GM19395 (cell line): ENCODE results near the gene HLCS.

Experiments
- ATAC-seq: cut with Tn5 transposase; IDR thresholded peaks from one replicate; pipeline ENCODE4 v1.9.1; 2021; ENCODE audit warnings: mild to moderate bottlenecking, moderate library complexity; ENCODE audit not compliant: unreplicated experiment

The HLCS gene

DNA sequence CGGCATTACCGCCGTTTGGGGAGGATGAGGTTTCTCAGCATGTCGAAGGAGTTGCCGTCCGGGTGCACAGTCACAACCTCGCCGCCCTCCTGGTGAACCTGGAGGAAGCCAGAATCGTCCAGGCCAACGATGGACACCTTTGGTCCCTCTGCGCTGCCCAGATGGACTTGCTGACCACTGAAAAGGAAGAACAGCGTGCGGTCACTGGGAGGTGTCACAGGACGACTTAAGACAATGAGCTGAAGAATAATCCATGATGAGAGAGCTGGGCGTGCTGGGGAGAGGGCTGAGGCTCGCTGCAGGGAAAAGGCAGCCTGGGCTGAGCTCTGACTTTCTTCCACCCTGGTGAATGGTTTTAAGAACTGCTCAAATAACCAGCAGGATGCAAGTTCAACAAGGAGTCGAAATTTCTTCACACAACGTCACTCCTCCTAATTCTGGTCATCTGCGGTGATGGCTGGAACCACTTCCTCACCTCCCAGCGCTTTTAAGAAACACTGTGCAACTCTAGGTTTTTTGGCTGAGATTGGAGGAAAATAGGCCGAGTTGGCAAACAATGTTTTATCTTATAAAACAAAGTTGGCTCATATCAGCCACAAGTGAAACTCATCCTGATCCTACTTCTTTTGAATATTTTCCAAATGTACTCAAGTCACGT lies 212.1 kb downstream of the HLCS start:
- ATAC-seq = no peak

GRCh38 chr21:36753556-36753955 lies 212.9 kb downstream of the HLCS start:
- no peak for ATAC-seq

DNA sequence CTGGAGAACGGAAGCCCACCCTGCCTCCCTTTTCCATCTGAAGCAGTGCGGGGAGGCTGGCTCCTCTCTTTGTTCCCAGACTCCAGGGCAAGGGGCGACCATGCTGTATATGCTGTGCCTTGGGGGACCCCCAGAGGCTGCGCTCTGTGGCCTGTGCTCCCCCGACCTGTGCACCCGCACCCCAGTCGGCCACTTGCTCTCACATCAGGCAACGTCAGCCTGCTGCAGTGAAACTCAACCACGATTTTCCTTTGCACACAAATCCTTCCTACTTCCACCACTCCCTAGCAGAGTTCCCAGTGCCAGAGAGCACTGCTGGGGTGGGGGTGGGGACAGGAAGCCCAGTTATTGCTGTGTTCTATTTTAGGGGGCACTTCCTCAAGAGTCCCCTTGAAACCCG lies 215.1 kb downstream of the HLCS start:
- no peak for ATAC-seq

GRCh38 chr21:36750576-36750959 lies 215.9 kb downstream of the HLCS start:
- ATAC-seq = no peak

DNA sequence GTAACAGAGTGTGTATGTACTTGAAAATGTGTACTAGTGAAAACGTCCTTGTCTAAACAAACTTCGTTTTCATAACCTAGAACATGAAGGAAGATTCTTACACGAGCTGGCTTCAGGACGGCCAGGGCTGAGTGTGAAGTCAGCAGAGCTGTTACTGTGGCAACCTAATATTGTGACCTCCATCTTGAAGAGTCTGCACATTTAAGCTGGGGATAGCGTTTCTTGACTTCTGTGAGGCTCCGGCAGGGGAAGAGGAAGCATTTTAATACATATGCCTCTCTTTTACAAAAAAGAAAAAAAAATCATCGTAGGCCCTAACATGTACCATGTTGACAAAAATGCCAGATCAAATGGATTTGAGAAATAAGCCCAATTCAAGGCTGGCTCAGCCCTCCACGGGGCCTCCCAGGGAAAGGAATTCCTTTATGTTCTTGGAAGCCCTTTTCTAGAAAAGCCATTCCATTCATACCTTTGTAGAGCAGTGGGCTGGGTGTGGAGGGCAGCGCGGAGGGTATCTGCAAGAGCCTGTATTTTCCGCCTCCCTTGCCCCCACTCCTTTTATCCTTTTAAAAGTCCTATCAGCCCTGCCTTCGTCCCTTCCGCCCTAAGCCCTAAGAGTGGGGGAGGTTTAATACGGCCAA lies 216.4 kb downstream of the HLCS start:
- no peak for ATAC-seq

- ATAC-seq = no peak
Measured at GRCh38 chr21:36747815-36748383, 218.6 kb downstream of the HLCS start.

DNA sequence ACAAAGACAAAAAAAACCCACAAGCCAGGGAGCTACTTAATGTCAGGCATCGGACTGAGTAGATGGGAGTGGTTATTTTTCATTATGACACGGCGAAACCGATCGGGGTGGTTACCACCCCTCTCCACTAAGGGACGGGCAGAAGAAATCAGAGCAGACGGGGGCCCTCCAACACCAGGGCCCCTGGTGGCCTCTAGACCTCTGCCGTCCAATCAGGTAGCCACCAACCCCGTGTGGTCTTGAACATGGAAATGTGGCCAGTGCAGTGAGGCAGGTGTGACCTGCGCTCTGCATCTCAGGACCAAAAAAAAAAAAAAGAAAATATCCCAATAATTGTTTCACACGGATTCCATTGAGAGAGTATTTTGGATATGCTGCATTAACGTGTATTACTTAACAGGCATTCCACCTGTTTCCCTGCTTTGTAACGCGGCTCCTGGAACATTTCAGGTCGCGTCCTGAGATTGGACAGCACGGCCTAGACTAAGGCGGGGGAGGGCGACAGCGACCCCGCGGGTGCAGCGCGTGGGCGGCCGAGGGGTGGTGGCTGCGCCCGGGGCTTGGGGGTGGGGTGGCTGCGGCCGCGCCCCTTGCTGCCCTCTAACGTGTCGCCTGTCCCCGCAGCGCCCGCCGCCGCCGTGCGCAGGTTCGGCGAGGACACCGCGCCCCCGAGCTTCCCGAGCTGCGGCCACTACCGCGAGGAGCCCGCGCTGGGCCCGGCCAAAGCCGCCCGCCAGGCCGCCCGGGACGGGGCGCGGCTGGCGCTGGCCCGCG lies 219.2 kb downstream of the HLCS start:
- ATAC-seq = no peak

- no peak for ATAC-seq
Measured at GRCh38 chr21:36745459-36745858, 221.0 kb downstream of the HLCS start.

- no peak for ATAC-seq
Measured at GRCh38 chr21:36744560-36745231, 221.8 kb downstream of the HLCS start.

DNA sequence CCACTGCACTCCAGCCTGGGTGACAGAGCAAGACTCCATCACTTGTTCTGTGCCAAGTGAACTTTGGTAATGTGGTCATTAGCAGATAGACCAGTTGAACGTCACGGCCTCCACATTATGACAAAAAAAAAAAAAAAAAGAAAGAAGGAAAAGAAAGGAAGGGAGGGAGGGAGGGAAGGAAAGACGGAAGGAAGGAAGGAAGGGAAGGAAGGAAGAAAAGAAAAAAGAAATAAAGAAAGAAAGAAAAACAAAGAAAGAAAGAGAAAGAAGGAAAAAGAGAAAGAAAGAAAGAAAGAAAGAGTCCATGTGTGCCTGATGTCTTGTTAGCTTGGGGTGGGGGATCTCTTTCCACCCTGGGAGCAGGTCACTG lies 222.3 kb downstream of the HLCS start:
- ATAC-seq = no peak

GRCh38 chr21:36743446-36743845 lies 223.0 kb downstream of the HLCS start:
- ATAC-seq = no peak

GRCh38 chr21:36743008-36743407 lies 223.5 kb downstream of the HLCS start:
- no peak for ATAC-seq

- no peak for ATAC-seq
Measured at GRCh38 chr21:36741506-36741905, 225.0 kb downstream of the HLCS start.

- ATAC-seq = no peak
Measured at GRCh38 chr21:36738489-36739126, 227.9 kb downstream of the HLCS start.

DNA sequence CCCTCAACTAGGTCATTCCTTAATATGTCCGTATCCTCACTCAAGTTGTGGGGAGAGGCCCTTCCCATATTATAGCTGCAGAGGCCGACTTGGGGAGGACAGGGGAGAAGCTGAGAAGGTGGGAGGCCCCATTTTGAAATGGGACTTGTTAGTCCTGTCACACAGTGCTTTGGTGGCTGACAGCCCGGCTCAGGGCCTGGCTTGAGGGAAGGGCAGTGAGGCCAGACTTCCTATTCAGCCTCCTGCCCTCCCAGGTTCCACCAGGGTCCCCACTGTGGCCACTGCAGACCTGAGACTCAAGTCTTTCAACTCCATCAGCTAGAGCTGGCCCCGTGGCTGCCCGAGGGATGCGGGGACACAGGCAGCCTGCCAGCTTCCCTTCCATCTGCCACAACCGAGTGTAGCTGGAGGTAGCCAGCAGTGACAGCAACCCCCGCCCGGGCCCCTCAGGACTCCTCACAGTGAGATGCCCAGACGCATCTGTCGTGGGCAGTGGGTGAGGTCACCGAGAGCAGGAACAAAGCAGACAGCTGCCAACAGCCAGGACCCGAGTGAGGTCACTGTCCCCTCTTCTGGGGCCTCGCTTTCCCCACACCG lies 230.6 kb downstream of the HLCS start:
- ATAC-seq = no peak

- no peak for ATAC-seq
Measured at GRCh38 chr21:36735201-36735515, 231.3 kb downstream of the HLCS start.

DNA sequence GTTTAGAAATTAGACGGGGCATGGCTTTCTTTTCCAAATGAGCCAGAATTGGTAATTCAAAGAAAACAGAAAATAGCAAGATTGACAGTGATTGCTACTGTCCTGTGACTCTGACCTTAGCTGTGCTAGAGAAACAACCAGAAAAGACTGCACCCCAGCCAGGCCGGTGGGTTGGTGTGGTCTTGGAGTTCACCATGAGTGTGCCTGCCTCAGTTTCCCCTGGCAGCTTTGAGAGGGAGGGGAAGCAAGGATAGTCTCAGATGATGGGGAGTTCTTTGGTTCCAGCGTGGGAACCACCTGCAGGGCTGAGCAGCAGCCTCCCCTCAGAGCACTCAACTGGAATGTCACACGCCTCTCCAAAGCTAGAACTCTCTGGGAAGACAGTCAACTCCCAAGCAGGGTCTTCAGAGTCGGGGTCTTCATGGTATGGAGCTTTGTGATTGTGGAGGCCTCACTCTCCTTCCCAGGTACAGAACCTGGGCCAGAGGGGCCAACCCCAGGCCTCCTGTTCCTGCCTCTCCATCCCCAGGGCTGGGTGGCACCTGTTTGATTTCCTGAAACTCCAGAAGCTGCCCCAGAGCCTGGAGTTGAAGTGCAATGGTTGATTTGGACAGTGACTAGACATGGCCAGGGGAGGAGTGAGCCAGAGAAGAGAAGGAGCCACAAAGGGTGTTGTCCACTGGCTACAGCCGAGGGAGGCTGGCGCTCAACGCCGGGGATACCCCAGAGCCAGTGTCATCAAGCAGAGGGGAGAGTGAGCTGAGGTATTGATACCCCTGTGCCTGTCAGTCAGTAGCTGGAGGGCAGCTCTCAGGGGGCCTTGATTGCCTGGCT lies 231.9 kb downstream of the HLCS start:
- no peak for ATAC-seq

- no peak for ATAC-seq
Measured at GRCh38 chr21:36733857-36734256, 232.6 kb downstream of the HLCS start.

GRCh38 chr21:36732761-36733160 lies 233.7 kb downstream of the HLCS start:
- no peak for ATAC-seq

DNA sequence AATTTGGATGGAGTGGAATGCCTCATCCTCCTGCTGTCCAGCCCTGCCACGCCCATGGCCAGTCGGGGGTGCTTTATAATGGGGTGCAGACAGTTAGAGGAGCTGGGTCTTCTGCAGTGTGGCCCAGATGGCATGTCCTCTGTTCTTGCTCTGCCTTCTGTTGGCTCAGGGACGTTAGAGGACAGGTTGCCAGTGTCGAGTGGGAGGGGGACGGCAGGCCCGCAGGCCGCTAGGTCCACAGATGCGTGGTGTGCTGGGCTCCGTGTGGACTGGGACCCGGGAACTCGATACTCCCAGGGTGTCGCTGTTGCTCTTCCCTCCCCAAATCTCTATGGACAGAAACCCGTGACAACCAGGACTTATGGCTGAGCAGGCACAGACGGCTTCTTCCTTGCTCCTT lies 234.3 kb downstream of the HLCS start:
- ATAC-seq = no peak
